Fibroblast of skin of right biceps (primary cell): ENCODE measurements around the gene C1S.
"Not testable (repeated sequence)": the region's sequence is repeated elsewhere in the genome, so short reads cannot be mapped to it uniquely, and the experiment has no call there.

ENCODE experiments used
- DNase-seq: peaks from one replicate; pipeline ENCODE4 v3.0.0-alpha.2; 2013

Gene C1S

GRCh38 chr12:7107181-7107580, 46.7 kb downstream of the C1S start:
- not testable (repeated sequence) for DNase-seq

- DNase-seq: no peak
These were observed 47.1 kb downstream of the C1S start for GRCh38 chr12:7107636-7108002.

- DNase-seq: peak; percentile 80
These were observed 47.7 kb downstream of the C1S start for GRCh38 chr12:7108003-7108795.

GRCh38 chr12:7108796-7109571, 48.5 kb downstream of the C1S start, which contains the start of gene C1RL:
TSS of gene C1RL (minus strand) at chr12:7109214. CDS start at chr12:7109180, 34 bp downstream.
- DNase-seq: peak; percentile 86

GRCh38 chr12:7109572-7109920, 49.0 kb downstream of the C1S start:
- DNase-seq: no peak

GRCh38 chr12:7110661-7111060, 50.1 kb downstream of the C1S start:
- no peak for DNase-seq

- DNase-seq: no peak
These were observed 51.5 kb downstream of the C1S start for GRCh38 chr12:7112041-7112440.

GRCh38 chr12:7113389-7113871, 52.9 kb downstream of the C1S start:
- peak; percentile 37 for DNase-seq

- no peak for DNase-seq
These were observed 53.5 kb downstream of the C1S start for GRCh38 chr12:7114008-7114407.

GRCh38 chr12:7114851-7115250, 54.3 kb downstream of the C1S start:
- no peak for DNase-seq

- DNase-seq: no peak
These were observed 55.7 kb downstream of the C1S start for GRCh38 chr12:7116196-7116595.

- DNase-seq: no peak
These were observed 56.4 kb downstream of the C1S start for GRCh38 chr12:7116916-7117315.

GRCh38 chr12:7117670-7118069, 57.2 kb downstream of the C1S start:
- no peak for DNase-seq

GRCh38 chr12:7118881-7119280, 58.4 kb downstream of the C1S start:
- DNase-seq: no peak

- no peak for DNase-seq
These were observed 59.6 kb downstream of the C1S start for GRCh38 chr12:7120166-7120565.
